ENCODE measurements around the gene ELOA.
"Not testable (repeated sequence)": the region's sequence is repeated elsewhere in the genome, so short reads cannot be mapped to it uniquely, and the experiment has no call there.

ELOA gene

GRCh38 chr1:23736437-23737134 is 6.7 kb upstream of the ELOA start:
- DNase-seq: peak; percentile 65

GRCh38 chr1:23741609-23742008 is 1.7 kb upstream of the ELOA start:
- DNase-seq: no peak

GRCh38 chr1:23742670-23743286 is 493 bp upstream of the ELOA start:
- peak; percentile 26 for DNase-seq

- DNase-seq: peak; percentile 45
Observed at GRCh38 chr1:23745515-23745914, 2.2 kb downstream of the ELOA start.

GRCh38 chr1:23748016-23748415 is 4.7 kb downstream of the ELOA start:
- DNase-seq: no peak

GRCh38 chr1:23751050-23751814 is 8.0 kb downstream of the ELOA start:
- DNase-seq: peak; percentile 64

- DNase-seq: no peak
Observed at GRCh38 chr1:23751815-23752200, 8.5 kb downstream of the ELOA start.

GRCh38 chr1:23752909-23753308 is 9.6 kb downstream of the ELOA start:
- DNase-seq: no peak

- no peak for DNase-seq
Observed at GRCh38 chr1:23756676-23757075, 13.4 kb downstream of the ELOA start.

GRCh38 chr1:23757812-23758211 is 14.5 kb downstream of the ELOA start:
- no peak for DNase-seq

- no peak for DNase-seq
Observed at GRCh38 chr1:23759277-23759676, 16.0 kb downstream of the ELOA start.

GRCh38 chr1:23763041-23763577 is 19.8 kb downstream of the ELOA start:
- no peak for DNase-seq

- DNase-seq: no peak
Observed at GRCh38 chr1:23768733-23769132, 25.5 kb downstream of the ELOA start.

- peak; percentile 91 for DNase-seq
Observed at GRCh38 chr1:23772049-23772853, 29.0 kb downstream of the ELOA start.

GRCh38 chr1:23772854-23773242 is 29.6 kb downstream of the ELOA start:
- no peak for DNase-seq

- no peak for DNase-seq
Observed at GRCh38 chr1:23774174-23774880, 31.1 kb downstream of the ELOA start.

- no peak for DNase-seq
Observed at GRCh38 chr1:23776217-23776616, 32.9 kb downstream of the ELOA start.

- DNase-seq: peak; percentile 88
Observed at GRCh38 chr1:23777979-23778814, 34.9 kb downstream of the ELOA start, which contains the start of gene PITHD1. TSS of gene PITHD1 (plus strand) at chr1:23778418. CDS start at chr1:23778516, 98 bp downstream.

- peak; percentile 47 for DNase-seq
Observed at GRCh38 chr1:23779826-23780371, 36.6 kb downstream of the ELOA start.

- DNase-seq: not testable (repeated sequence)
Observed at GRCh38 chr1:23783141-23783540, 39.9 kb downstream of the ELOA start.

- DNase-seq: no peak
Observed at GRCh38 chr1:23784846-23785245, 41.6 kb downstream of the ELOA start.
